Central memory CD4-positive, alpha-beta T cell (primary cell): ENCODE measurements around the gene GGNBP2.

ENCODE experiments used
- DNase-seq: peaks from one replicate; pipeline ENCODE4 v3.0.0; 2022

Gene GGNBP2

GRCh38 chr17:36566081-36566480 is 21.4 kb downstream of the GGNBP2 start:
- no peak for DNase-seq

- no peak for DNase-seq
These were observed 30.3 kb downstream of the GGNBP2 start for GRCh38 chr17:36575028-36575427.

- no peak for DNase-seq
These were observed 32.1 kb downstream of the GGNBP2 start for GRCh38 chr17:36576793-36577192.

- DNase-seq = no peak
These were observed 34.0 kb downstream of the GGNBP2 start for GRCh38 chr17:36578671-36579070.

- no peak for DNase-seq
These were observed 39.1 kb downstream of the GGNBP2 start for GRCh38 chr17:36583787-36584186.

GRCh38 chr17:36586138-36586537 is 41.4 kb downstream of the GGNBP2 start:
- DNase-seq = no peak

- no peak for DNase-seq
These were observed 45.4 kb downstream of the GGNBP2 start for GRCh38 chr17:36590082-36590481.

GRCh38 chr17:36591434-36592315 is 47.0 kb downstream of the GGNBP2 start, which contains the start of gene DHRS11:
TSS of gene DHRS11 (plus strand) at chr17:36591879. CDS start at chr17:36592010, 131 bp downstream.
- peak; percentile 51 for DNase-seq

- DNase-seq = no peak
These were observed 47.6 kb downstream of the GGNBP2 start for GRCh38 chr17:36592316-36592715.

- DNase-seq = no peak
These were observed 48.1 kb downstream of the GGNBP2 start for GRCh38 chr17:36592716-36593321.

- DNase-seq = no peak
These were observed 49.1 kb downstream of the GGNBP2 start for GRCh38 chr17:36593656-36594316.

GRCh38 chr17:36594626-36595401 is 50.1 kb downstream of the GGNBP2 start:
- DNase-seq = no peak

GRCh38 chr17:36597226-36597625 is 52.5 kb downstream of the GGNBP2 start:
- DNase-seq = no peak

- no peak for DNase-seq
These were observed 53.4 kb downstream of the GGNBP2 start for GRCh38 chr17:36597866-36598777.

- DNase-seq = no peak
These were observed 54.3 kb downstream of the GGNBP2 start for GRCh38 chr17:36598951-36599401.

- no peak for DNase-seq
These were observed 55.0 kb downstream of the GGNBP2 start for GRCh38 chr17:36599546-36600250.

GRCh38 chr17:36600465-36600864 is 55.7 kb downstream of the GGNBP2 start:
- DNase-seq = no peak

- no peak for DNase-seq
These were observed 56.2 kb downstream of the GGNBP2 start for GRCh38 chr17:36600936-36601302.

- DNase-seq = peak; percentile 81
These were observed 56.7 kb downstream of the GGNBP2 start, which contains the start of gene MRM1 for GRCh38 chr17:36601303-36602029. TSS of gene MRM1 (plus strand) at chr17:36601583. CDS start at chr17:36601811, 228 bp downstream.
